K562 (cell line): ENCODE data around the gene CLPSL1. TPM values are rescaled to one million over a fixed set of nuclear protein-coding genes. Genes with fewer than 3 reads are reported as not detected.
A peak's percentile ranks its signal among the peaks of the same experiment; 100 is the strongest.

Experiments used
- E2F3 ChIP-seq: fragments of 250-450 bp; sonication (Bioruptor Pico); IDR thresholded peaks from 2 replicates; pipeline ENCODE4 v1.4.0; 2020; ENCODE audit warnings: mild to moderate bottlenecking
- HDGF ChIP-seq: fragments of 450-650 bp; IDR thresholded peaks from 2 replicates; pipeline ENCODE4 v1.6.1; 2016
- NFATC3 ChIP-seq: fragments of 450-650 bp; IDR thresholded peaks from 2 replicates; pipeline ENCODE4 v1.6.1; 2017; ENCODE audit warnings: mild to moderate bottlenecking
- OTX1 ChIP-seq: fragments of 450-650 bp; formaldehyde crosslinking; IDR thresholded peaks from 2 replicates; pipeline ENCODE4 v1.4.0; 2022; ENCODE audit warnings: mild to moderate bottlenecking
- POLR2B ChIP-seq: fragments of 450-650 bp; IDR thresholded peaks from 2 replicates; pipeline ENCODE4 v1.6.1; 2018; ENCODE audit warnings: low read depth; ENCODE audit not compliant: partially characterized antibody
- TAF1 ChIP-seq: IDR thresholded peaks from 2 replicates; pipeline ENCODE4 v1.6.1; 2011; ENCODE audit warnings: mild to moderate bottlenecking, low read length, moderate library complexity; ENCODE audit not compliant: insufficient read depth, control insufficient read depth, severe bottlenecking; ENCODE audit errors: extremely low read depth
- polyA plus RNA-seq, 8 experiments: library from polyadenylated mRNA; depleted of rRNA in 4 of 8; stranded (reverse) in 5 of 8; unstranded in 3 of 8; fragments of >200 nt; fragmentation: Nextera tagmentation in 2 of 8; fragmentation: Illumina TruSeq in 1 of 8; extraction: Ambion mirVana in 2 of 8; extraction: Trizol in 1 of 8; gene quantifications; 2 replicates each; pipeline versions ENCODE4 v1.2.1 to v1.2.3, GENCODE V29; 2011 to 2014; ENCODE audit warnings: inconsistent platforms in 1 of 8, missing spikeins in 1 of 8
- total RNA-seq, 7 experiments: library from RNA; depleted of rRNA in 6 of 7; stranded (reverse); fragments of >200 nt in 6 of 7; fragmentation: Illumina TruSeq in 2 of 7; extraction: Trizol in 2 of 7; gene quantifications; 2 replicates each; pipeline versions ENCODE4 v1.2.1 to v1.2.3, GENCODE V29; 2011 to 2021; ENCODE audit warnings: low replicate concordance in 1 of 7
- TF ChIP-seq, protein P1 (sequence below): fragments of 450-650 bp; IDR thresholded peaks from 2 replicates; pipeline ENCODE4 v1.6.1; 2014; ENCODE audit warnings: low read depth, mild to moderate bottlenecking, moderate library complexity, borderline replicate concordance
- TF ChIP-seq, protein P2 (sequence below): fragments of 450-650 bp; IDR thresholded peaks from one replicate; pipeline ENCODE4 v1.6.1; 2018; ENCODE audit warnings: mild to moderate bottlenecking, moderate library complexity; ENCODE audit not compliant: partially characterized antibody
- TF ChIP-seq, protein P3 (sequence below): fragments of 450-650 bp; formaldehyde crosslinking; IDR thresholded peaks from 2 replicates; pipeline ENCODE4 v1.4.0; 2022; ENCODE audit warnings: missing genetic modification characterization
- TF ChIP-seq, protein P4 (sequence below): fragments of 450-650 bp; IDR thresholded peaks from 2 replicates; pipeline ENCODE4 v1.6.1; 2016; ENCODE audit warnings: low read depth, mild to moderate bottlenecking, moderate library complexity

CLPSL1 gene
- total and polyA plus RNA-seq, 9 of the 15 experiments (the other 6 are each of a cell fraction or from before 2014, with no cell fraction given), result not detected

DNA sequence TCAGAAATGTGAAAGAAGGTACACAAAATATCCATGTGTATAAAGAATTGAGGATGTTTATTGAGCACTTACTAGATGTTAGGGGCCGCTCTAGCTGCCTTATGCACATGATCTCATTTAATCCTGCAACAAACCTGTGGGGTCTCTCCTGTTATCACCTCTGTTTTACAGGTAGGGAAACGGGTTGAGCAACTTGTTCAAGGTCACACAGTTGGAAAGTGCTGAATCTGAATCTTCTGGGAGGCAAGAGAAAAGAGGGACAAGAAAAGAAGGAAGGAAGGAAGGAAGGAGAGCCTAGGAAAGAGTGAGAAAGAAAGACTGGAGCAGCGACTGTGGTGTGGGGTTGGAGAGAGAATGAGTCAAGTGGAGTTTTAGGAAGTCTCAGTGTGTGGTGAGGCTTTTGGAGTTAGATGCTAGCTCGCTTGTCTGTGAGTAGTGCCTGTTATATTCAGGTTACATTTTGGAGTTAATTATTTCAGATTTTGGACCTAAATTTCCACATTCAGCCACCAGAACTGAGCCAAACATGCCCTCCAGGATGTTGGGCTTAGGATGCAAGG, 7.7 kb downstream of the CLPSL1 start (continued):
- TF ChIP-seq, protein P1, sequence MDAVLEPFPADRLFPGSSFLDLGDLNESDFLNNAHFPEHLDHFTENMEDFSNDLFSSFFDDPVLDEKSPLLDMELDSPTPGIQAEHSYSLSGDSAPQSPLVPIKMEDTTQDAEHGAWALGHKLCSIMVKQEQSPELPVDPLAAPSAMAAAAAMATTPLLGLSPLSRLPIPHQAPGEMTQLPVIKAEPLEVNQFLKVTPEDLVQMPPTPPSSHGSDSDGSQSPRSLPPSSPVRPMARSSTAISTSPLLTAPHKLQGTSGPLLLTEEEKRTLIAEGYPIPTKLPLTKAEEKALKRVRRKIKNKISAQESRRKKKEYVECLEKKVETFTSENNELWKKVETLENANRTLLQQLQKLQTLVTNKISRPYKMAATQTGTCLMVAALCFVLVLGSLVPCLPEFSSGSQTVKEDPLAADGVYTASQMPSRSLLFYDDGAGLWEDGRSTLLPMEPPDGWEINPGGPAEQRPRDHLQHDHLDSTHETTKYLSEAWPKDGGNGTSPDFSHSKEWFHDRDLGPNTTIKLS, result no peak
- TF ChIP-seq NFATC3 (no peak), POLR2B (no peak), HDGF (no peak), E2F3 (no peak), TAF1 (no peak), OTX1 (0 out of 2 replicates have a peak, but pooled peaks have one; percentile 46)
- TF ChIP-seq, protein P2, sequence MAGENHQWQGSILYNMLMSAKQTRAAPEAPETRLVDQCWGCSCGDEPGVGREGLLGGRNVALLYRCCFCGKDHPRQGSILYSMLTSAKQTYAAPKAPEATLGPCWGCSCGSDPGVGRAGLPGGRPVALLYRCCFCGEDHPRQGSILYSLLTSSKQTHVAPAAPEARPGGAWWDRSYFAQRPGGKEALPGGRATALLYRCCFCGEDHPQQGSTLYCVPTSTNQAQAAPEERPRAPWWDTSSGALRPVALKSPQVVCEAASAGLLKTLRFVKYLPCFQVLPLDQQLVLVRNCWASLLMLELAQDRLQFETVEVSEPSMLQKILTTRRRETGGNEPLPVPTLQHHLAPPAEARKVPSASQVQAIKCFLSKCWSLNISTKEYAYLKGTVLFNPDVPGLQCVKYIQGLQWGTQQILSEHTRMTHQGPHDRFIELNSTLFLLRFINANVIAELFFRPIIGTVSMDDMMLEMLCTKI, result no peak
- TF ChIP-seq, protein P3, sequence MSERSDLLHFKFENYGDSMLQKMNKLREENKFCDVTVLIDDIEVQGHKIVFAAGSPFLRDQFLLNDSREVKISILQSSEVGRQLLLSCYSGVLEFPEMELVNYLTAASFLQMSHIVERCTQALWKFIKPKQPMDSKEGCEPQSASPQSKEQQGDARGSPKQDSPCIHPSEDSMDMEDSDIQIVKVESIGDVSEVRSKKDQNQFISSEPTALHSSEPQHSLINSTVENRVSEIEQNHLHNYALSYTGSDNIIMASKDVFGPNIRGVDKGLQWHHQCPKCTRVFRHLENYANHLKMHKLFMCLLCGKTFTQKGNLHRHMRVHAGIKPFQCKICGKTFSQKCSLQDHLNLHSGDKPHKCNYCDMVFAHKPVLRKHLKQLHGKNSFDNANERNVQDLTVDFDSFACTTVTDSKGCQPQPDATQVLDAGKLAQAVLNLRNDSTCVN, result 0 out of 2 replicates have a peak, but pooled peaks have one; percentile 18
- TF ChIP-seq, protein P4, sequence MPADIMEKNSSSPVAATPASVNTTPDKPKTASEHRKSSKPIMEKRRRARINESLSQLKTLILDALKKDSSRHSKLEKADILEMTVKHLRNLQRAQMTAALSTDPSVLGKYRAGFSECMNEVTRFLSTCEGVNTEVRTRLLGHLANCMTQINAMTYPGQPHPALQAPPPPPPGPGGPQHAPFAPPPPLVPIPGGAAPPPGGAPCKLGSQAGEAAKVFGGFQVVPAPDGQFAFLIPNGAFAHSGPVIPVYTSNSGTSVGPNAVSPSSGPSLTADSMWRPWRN, result no peak
